HG02759 (cell line): Measurements from ENCODE around the gene MCAM.

Experiments
- ATAC-seq: cut with Tn5 transposase; IDR thresholded peaks from one replicate; pipeline ENCODE4 v1.9.1; 2021; ENCODE audit warnings: mild to moderate bottlenecking, moderate library complexity; ENCODE audit not compliant: unreplicated experiment

The MCAM gene

GRCh38 chr11:119309953-119310681, 6.8 kb downstream of the MCAM start:
- no peak for ATAC-seq

- no peak for ATAC-seq
Measured at GRCh38 chr11:119309411-119309810, 7.5 kb downstream of the MCAM start.

- ATAC-seq = no peak
Measured at GRCh38 chr11:119307974-119308373, 9.0 kb downstream of the MCAM start.

GRCh38 chr11:119307219-119307618, 9.7 kb downstream of the MCAM start:
- no peak for ATAC-seq

GRCh38 chr11:119306373-119306890, 10.5 kb downstream of the MCAM start:
- ATAC-seq = no peak

- no peak for ATAC-seq
Measured at GRCh38 chr11:119305556-119306372, 11.2 kb downstream of the MCAM start.

- ATAC-seq = no peak
Measured at GRCh38 chr11:119303227-119303718, 13.7 kb downstream of the MCAM start.

GRCh38 chr11:119300198-119300964, 16.5 kb downstream of the MCAM start:
- no peak for ATAC-seq

GRCh38 chr11:119299416-119299815, 17.5 kb downstream of the MCAM start:
- no peak for ATAC-seq

GRCh38 chr11:119298726-119299125, 18.2 kb downstream of the MCAM start:
- no peak for ATAC-seq

- ATAC-seq = no peak
Measured at GRCh38 chr11:119297938-119298337, 19.0 kb downstream of the MCAM start.

- ATAC-seq = no peak
Measured at GRCh38 chr11:119295178-119295577, 21.8 kb downstream of the MCAM start.

GRCh38 chr11:119293461-119293860, 23.5 kb downstream of the MCAM start:
- ATAC-seq = no peak

GRCh38 chr11:119290894-119291497, 25.9 kb downstream of the MCAM start:
- no peak for ATAC-seq

GRCh38 chr11:119288219-119288618, 28.7 kb downstream of the MCAM start:
- ATAC-seq = no peak

- ATAC-seq = no peak
Measured at GRCh38 chr11:119285431-119285830, 31.5 kb downstream of the MCAM start.

GRCh38 chr11:119284344-119285157, 32.4 kb downstream of the MCAM start:
- ATAC-seq = no peak

- ATAC-seq = no peak
Measured at GRCh38 chr11:119282495-119282894, 34.4 kb downstream of the MCAM start.

GRCh38 chr11:119277660-119278059, 39.3 kb downstream of the MCAM start:
- ATAC-seq = no peak

- no peak for ATAC-seq
Measured at GRCh38 chr11:119273721-119274120, 43.2 kb downstream of the MCAM start.
